Erythroblast (primary cell): ENCODE measurements around the gene DSG2.

ENCODE experiments used
- DNase-seq, 2 experiments: peaks; one replicate each; lab custom pipeline; 2025; lab: John Stamatoyannopoulos, UW
- GATA1 ChIP-seq: IDR thresholded peaks from 2 replicates; pipeline ENCODE4 v1.6.1; 2011; ENCODE audit warnings: low read depth, mild to moderate bottlenecking, control low read depth, low read length, moderate library complexity
- POLR2A ChIP-seq: IDR thresholded peaks from 2 replicates; pipeline ENCODE4 v1.6.1; 2011; ENCODE audit warnings: mild to moderate bottlenecking, low read length

Gene DSG2

DNA sequence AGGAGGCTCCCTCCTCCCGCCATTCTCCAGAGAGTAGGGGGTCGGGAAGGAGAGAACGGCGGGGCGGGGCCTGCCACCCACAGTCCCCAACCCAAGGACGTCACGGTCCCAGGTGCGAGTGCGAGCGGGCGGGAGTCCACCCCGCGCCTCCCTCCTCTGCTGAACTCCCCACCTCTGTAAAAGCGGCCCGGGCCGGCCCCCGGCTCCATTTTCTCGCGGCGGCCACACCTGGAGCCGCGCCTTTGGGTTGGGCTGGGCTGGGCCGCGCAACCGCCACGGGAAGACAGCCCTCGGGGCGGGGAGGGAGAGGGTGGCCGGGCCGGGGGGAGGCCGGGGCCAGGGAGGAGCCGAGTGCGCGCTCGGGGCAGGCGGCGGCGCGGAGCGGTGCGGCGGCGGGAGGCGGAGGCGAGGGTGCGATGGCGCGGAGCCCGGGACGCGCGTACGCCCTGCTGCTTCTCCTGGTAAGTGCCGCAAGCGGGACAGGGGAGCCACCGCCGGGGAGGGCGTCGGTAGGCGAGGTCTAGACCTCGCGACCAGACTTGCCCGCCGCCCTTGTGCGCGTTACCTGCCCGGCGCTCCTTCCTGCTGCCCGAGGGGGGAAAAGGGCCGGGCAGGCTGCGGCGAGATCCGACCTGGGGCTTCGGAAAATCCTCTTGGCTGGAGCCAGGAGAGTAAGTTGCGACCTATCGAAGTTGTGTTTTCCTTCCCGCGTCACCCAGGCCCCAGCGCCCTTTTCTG lies at the start of gene DSG2:
Gene DSG2 (plus strand): TSS at position 342 of the 738 bp plus-strand sequence. CDS start 75 bp downstream, at position 417.
- DNase-seq, result peak; percentile 65 to 69
- TF ChIP-seq POLR2A (no peak), GATA1 (no peak)

DNA sequence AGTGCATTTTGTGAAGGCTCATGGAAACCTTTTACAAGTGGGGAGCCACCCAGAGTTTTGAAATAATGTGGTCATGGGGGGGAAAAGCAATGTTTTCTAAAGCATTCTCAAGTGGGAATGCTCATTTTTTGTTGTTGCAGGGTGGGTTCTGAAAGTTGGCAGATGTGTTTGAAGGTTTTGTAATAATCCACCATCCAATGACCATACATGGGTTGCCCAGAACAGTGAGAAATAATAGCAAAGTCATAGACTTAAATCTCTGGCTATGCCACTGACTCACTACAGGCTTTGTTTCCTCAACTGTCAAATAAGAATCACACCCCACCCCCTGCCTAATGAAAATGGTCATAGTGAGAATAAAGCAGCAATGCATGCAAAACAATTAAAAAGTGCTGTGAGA lies 47.6 kb upstream of the DSG2 start:
- DNase-seq, result no peak
- TF ChIP-seq GATA1, result no peak
- TF ChIP-seq POLR2A, result no peak

DNA sequence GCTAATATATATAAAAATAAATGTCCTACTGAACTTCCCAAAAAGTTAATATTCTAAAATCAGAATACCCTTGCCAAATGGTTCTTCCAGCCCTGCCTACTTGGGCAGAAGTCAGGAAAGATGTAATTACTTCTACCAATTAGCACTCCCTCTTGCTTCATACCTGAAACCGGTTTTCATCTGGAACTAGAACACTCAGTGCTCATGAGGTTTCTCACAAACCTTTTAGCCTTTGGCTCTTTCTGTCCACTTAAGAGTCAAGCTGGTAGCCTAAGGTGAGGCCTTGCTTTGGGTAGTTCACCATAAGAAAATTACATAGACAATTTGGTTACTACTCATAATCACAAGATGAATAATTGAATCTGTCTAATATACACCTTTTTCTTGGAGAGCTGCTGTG lies 46.4 kb upstream of the DSG2 start:
- no peak for DNase-seq
- TF ChIP-seq GATA1 (no peak), POLR2A (no peak)

DNA sequence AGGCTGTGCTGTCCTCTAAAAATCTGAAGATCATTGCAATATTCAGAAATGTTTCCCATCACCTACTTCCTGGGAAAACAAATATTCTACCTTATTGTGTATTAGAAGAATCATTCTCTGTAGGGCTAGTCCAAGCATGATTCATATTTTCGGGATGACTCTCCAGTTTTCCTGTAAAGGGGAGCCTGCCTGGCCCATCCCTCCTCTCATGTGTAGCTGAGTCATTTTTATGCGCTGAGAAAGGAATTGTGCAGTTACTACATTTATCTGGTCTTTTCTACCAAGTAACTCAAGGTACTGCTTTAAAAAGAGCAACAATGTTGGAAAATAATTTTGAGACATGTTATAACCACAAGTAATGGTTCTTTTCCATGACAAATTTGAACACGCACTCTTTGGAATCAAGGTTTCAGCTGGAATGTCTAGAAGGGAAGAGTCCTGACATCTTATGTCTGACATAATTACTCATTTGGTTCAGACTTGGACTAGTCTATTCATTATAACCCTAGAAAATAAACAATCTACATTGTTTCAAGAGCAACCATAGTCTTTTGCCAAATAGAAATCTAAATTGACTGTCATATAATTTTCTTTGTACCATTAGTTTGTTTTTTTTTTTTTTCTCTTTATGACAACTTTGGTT lies 43.8 kb upstream of the DSG2 start:
- no peak for DNase-seq
- TF ChIP-seq GATA1, result no peak
- no peak for TF ChIP-seq POLR2A

DNA sequence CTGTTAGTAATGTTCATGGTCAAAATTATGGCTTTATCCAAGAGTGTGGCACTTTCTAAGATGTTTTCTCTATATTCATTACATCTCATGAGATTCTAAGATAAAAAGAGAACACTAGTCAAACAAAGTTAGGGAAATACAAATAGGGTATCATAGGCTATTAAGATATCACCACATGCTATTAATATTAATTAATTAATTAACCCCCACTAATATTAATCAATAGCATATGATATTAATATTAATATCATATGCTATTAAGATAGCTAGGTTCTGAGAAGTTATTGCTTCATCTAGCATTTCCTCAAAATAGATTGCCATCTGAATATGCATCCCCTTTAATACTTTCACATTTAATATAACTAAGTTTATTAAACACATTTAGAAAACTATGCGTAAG lies 28.3 kb upstream of the DSG2 start:
- TF ChIP-seq POLR2A (no peak), GATA1 (no peak)
- DNase-seq, result no peak

DNA sequence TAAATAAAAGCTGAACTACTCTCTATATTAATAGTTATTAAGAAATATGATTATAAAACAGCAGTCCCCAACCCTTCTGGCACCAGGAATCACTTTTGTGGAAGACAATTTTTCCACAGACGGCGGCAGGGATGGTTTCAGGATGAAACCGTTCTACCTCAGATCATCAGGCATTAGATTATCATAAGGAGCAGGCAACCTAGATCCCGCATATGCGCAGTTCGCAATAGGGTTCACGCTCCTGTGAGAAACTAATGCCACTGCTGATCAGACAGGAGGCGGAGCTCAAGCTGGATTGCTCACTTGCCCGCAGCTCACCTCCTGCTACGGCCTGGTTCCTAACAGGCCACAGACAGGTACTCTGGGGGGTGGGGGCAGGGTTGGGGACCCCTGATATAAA lies 19.3 kb upstream of the DSG2 start:
- no peak for DNase-seq
- TF ChIP-seq GATA1, result no peak
- TF ChIP-seq POLR2A, result no peak

DNA sequence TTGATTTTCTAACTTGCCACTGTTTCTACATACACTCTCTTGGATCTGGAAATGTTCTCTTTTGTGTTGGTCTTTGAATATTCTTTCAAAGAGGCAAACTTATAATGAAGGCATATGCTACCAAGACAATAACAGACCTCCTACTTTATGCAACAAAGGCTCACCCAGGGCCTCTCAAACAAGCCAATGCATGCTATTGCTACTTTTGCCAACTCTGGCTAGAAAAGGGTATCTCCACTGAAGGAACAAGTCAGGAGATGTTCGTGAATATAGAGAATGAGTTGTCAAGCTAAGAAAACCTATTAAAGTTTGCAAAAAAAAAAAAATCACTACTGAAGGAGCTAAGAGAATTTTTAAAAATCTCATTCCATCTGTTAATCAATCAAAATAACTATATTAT lies 15.9 kb upstream of the DSG2 start:
- no peak for DNase-seq
- TF ChIP-seq POLR2A (no peak), GATA1 (no peak)

DNA sequence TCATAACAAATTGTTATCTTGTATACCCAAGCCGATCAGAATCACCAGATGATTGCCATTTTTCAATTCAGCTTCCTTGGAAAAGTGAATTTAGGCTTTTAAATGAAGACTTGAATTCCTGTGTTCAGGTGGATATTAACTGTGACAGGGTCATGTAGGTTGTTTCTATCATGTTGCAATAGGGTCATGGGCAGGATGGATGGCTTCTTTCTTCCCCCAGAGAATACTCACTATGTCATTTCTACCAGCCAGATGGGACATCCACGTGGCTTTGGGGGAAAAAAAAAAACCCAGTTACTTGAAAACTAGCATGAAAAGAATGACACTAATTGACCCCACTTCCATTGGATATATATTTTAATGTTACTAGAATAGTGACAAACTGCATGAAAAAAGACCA lies 14.6 kb upstream of the DSG2 start:
- no peak for TF ChIP-seq POLR2A
- TF ChIP-seq GATA1, result no peak
- DNase-seq, result no peak

DNA sequence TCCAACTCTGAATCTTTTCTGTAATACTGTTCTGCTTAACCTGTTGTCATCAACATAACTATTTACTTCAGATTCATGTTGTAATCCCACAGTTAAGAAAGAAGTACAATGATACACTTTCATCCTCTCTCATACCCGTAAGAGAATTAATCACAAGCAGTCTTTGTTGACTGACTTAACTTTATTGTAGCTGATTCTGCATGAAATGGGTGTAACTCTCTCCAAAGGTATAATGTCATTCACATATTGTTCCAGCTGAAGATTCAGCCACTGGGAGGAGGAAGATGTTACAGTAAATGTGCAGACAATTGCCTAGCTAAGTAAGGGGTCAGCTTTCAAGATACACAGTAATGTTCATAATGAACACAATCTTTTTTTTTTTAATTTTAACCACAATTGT lies 13.5 kb upstream of the DSG2 start:
- DNase-seq, result no peak
- TF ChIP-seq POLR2A (no peak), GATA1 (no peak)

DNA sequence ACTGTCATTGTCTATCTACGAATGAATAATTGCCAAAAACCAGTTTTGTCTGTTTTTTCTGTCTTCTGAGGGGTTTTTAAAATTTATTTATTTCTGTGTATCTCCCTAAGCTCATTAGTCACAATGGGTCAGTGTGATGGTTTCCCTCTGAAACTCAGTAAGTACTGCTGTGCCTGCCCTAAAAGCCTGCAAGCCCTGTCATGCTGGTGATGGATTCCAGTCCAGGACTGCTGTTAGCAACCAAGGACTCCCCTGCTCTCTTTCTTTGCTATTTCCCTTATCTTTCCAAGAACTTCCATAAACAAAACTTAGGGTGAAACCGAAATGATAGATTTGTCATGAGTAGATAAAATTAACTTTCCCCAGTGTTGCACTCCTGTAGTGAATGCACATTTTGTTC lies 11.8 kb upstream of the DSG2 start:
- TF ChIP-seq GATA1 (no peak), POLR2A (no peak)
- no peak for DNase-seq

DNA sequence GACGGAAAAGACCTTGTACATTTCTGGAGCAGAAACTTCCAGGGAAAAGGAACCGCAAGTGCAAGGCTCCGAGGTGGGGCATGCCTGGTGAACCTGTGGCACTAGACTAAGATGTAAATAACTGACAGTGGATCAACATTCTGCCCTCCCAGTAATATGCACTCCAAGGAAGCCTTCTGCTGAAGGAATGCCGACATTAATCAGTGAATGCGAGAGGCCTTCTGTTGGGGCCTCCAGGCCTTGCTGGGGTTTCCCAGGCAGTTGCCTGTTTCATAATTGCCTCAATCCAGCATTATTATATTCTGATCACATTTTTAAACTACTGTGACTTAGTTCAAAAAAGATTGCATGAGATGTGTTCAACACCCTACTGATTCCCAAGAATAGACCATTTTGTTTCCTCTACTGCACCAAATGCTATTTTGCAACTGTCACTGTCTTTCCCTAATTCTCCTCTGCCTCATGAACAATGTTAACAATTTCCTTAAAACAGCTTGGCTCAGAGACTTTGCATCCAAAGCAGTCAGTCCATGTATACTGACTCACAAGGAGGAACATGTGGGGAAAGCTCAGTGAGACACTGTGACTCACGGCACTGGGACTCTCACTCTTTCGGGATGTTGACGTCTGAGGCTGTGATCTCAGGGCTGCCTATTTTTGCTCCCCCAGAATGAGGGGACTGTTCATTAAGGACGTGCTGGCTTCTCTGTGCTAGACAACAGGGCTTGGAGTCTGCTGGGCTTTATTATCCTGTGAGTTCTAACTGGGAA lies 10.5 kb upstream of the DSG2 start:
- TF ChIP-seq GATA1, result no peak
- no peak for TF ChIP-seq POLR2A
- DNase-seq, result no peak

DNA sequence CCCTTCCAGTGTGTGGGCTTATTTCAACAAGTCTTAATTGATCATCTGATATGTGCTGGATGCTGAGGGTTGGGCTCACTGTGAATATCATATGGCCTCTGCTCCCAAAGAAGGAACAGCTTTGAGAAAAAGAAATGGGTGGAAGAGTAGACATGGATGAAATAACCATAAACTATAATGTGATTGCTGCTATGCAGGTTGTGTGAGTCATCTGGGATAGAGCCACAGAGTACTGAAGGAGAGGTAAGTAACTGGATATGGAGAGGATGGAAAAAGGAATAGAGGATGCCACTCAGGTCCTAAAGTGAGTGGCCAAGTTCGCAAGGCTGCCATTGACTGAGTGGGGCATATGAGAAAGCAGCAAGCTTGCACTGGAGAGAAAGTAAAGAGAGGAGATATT lies 8.7 kb upstream of the DSG2 start:
- no peak for DNase-seq
- no peak for TF ChIP-seq POLR2A
- TF ChIP-seq GATA1, result no peak

DNA sequence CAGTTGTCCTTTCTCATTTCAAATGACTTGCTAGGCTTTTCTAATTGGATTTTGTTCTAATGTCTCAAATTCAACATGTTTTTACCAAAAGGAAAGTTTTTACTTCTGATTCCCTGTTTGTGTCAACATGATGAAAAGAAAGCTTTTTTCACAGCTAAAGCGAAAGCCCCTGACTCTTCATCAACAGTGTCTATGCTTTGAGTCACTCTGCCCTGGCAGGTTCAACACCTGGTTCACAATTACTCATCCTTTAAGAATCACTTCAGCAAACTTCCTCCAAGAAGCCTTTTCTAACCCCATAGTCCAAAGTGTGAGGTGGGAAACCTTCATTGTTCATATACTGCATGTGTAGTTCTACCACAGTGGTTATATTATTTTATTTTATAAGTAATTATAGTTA lies 7.6 kb upstream of the DSG2 start:
- no peak for DNase-seq
- TF ChIP-seq GATA1, result no peak
- TF ChIP-seq POLR2A, result no peak

DNA sequence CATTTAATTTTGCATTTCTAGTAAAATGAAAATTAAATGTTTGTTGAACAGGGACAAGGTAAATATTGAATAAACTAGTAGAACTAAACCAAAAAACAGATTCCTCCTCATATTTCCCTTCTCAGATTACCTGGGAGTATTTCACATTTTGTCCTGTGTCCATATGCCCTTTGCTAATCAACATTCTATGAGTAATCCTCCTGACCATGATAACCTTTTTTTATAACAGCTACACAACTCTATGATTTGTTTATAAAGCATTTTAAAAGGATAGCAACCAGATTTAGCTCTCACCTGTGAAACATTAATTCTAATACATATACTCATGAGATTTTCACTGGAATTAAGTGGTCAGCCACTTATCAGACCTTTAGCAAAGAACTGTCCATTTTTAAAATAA lies 7.1 kb upstream of the DSG2 start:
- TF ChIP-seq POLR2A (no peak), GATA1 (no peak)
- no peak for DNase-seq

DNA sequence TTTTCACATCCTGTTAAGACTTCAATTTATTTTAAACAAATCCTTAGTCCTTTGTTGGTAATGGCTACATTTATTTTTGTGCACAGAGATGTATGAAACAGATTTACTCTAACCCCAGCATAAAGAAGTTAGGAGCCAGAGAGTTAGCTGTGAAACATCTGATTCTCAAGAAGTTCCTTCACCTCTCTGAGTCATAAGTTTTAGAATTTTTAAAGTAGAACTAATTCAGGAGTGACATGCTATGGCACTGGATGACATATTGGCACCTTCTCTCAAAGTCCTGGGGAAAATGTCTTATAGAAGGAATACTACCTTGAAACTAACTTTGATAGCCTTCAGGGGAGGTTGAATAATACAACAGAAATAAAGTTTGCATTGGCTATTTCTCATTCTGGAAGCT lies 6.4 kb upstream of the DSG2 start:
- no peak for TF ChIP-seq POLR2A
- TF ChIP-seq GATA1, result no peak
- no peak for DNase-seq
